SU-DHL-6 (cell line): ENCODE measurements around the gene MED15.
"Not testable (repeated sequence)": the region's sequence is repeated elsewhere in the genome, so short reads cannot be mapped to it uniquely, and the experiment has no call there.

Experiments
- H2AFZ ChIP-seq: fragments of 200-600 bp; sonication (generic); 2 replicates; pipeline ENCODE4 v1.6.1; 2014; ENCODE audit warnings: low read depth, mild to moderate bottlenecking, moderate library complexity, mixed read lengths, antibody characterized with exemption, low read length; ENCODE audit not compliant: severe bottlenecking
- H3F3A ChIP-seq: fragments of 200-600 bp; shearing (Covaris generic); 2 replicates; pipeline ENCODE4 v1.6.0; 2016; ENCODE audit warnings: antibody characterized with exemption, mild to moderate bottlenecking; ENCODE audit not compliant: insufficient read depth
- H3K27ac ChIP-seq: fragments of 200-600 bp; sonication (generic); 2 replicates; pipeline ENCODE4 v1.5.1; 2016; ENCODE audit warnings: low read depth, mild to moderate bottlenecking, low read length, moderate library complexity, mixed read lengths
- H3K27me3 ChIP-seq: fragments of 200-600 bp; sonication (generic), shearing (Covaris generic); 2 replicates; pipeline ENCODE4 v1.6.0; 2014; ENCODE audit warnings: mild to moderate bottlenecking, low read length
- H3K36me3 ChIP-seq: fragments of 200-600 bp; sonication (generic); 2 replicates; pipeline ENCODE4 v1.6.1; 2014; ENCODE audit warnings: mild to moderate bottlenecking, low read length, mixed read lengths
- H3K4me2 ChIP-seq: fragments of 300-600, 200-600 bp; shearing (Covaris generic), sonication (generic); 2 replicates; pipeline ENCODE4 v1.6.0; 2014; ENCODE audit warnings: low read length, low read depth, mild to moderate bottlenecking; ENCODE audit not compliant: poor library complexity, severe bottlenecking
- H3K4me3 ChIP-seq: fragments of 200-600 bp; sonication (generic); 2 replicates; pipeline ENCODE4 v1.5.1; 2014; ENCODE audit warnings: antibody characterized with exemption, low read length, mild to moderate bottlenecking, mixed read lengths; ENCODE audit not compliant: insufficient read depth, poor library complexity, severe bottlenecking
- H3K79me2 ChIP-seq: fragments of 200-600 bp; sonication (generic); 2 replicates; pipeline ENCODE4 v1.6.1; 2014; ENCODE audit warnings: mild to moderate bottlenecking, low read length, moderate library complexity; ENCODE audit not compliant: insufficient read depth
- H3K9ac ChIP-seq: fragments of 200-600 bp; sonication (generic); 2 replicates; pipeline ENCODE4 v1.7.0; 2014; ENCODE audit warnings: mild to moderate bottlenecking, low read length
- H3K9me2 ChIP-seq: fragments of 200-600 bp; sonication (generic); replicated peaks from 2 replicates; pipeline ENCODE4 v1.6.1; 2014; ENCODE audit warnings: low read length; ENCODE audit not compliant: insufficient read depth
- H3K9me3 ChIP-seq: fragments of 200-600 bp; sonication (generic); 2 replicates; pipeline ENCODE4 v1.6.1; 2014; ENCODE audit warnings: low read length, mixed read lengths; ENCODE audit not compliant: insufficient read depth
- H4K20me1 ChIP-seq: fragments of 200-600 bp; sonication (generic); 2 replicates; pipeline ENCODE4 v1.6.1; 2014; ENCODE audit warnings: low read depth, mild to moderate bottlenecking, antibody characterized with exemption, low read length, moderate library complexity, mixed read lengths
- EZH2phosphoT487 ChIP-seq: fragments of 200-600 bp; sonication (generic), shearing (Covaris generic); conservative IDR thresholded peaks from 2 replicates; pipeline ENCODE4 v1.6.1; 2018; ENCODE audit warnings: mild to moderate bottlenecking, antibody characterized with exemption, low read length, moderate library complexity, mixed read lengths
- TF ChIP-seq, protein P1 (sequence below): fragments of 200-600 bp; sonication (generic); IDR thresholded peaks from one replicate; pipeline ENCODE4 v1.5.1; 2017; ENCODE audit warnings: antibody characterized with exemption, mild to moderate bottlenecking, low read length, moderate library complexity; ENCODE audit not compliant: insufficient read depth, poor library complexity, severe bottlenecking

Gene MED15

DNA sequence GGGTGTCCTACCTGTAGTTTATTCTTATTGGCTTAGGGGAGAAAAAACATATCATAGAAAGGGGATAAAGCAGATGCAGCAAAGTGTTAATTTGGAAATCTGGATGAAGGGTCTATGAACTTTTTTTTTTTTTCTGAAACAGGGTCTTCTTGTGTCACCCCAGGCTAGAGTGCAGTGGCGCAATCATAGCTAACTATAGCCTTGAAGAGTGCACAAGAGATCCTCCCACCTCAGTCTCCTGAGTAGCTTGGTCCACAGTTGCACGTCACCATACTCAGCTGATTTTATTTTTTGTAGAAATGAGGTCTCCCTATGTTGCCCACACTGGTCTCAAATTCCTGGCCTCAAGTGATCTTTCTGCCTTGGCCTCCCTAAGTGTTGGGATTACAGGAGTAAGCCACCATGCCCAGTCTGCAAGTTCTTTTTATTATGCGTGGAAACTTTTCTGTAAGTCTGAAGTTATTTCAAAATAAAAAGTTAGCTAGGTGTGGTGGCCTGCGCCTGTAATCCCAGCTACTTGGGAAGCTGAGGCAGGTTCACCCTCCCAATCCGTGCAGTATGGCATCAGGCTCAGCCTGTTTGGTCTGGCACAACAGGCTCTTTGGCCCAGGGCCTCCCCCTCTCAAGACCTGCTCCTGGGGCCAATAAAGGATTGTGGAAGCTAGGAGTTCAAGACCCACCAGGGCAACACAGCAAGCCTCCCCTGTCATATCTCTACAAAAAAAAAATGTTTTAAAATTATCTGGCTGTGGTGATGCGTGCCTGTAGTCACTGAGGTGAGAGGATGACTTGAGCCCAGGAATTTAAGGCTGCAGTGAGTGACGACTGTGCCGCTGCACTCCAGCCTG is 111.9 kb downstream of the MED15 start:
- Histone ChIP-seq H3K9ac (no peak overlapping the region), H3K79me2 (no peaks in the 10 kb centered on the region), H4K20me1 (no peaks in the 10 kb centered on the region), H3K4me3 (no peak overlapping the region), H2AFZ (no peak overlapping the region), H3K27me3 (no peaks in the 10 kb centered on the region), H3K4me2 (no peak overlapping the region), H3K9me2 (no peaks in the 10 kb centered on the region), H3K27ac (no peak overlapping the region), H3F3A (no peaks in the 10 kb centered on the region), H3K9me3 (no peaks in the 10 kb centered on the region), H3K36me3 (no peaks in the 10 kb centered on the region)
- TF ChIP-seq, protein P1, sequence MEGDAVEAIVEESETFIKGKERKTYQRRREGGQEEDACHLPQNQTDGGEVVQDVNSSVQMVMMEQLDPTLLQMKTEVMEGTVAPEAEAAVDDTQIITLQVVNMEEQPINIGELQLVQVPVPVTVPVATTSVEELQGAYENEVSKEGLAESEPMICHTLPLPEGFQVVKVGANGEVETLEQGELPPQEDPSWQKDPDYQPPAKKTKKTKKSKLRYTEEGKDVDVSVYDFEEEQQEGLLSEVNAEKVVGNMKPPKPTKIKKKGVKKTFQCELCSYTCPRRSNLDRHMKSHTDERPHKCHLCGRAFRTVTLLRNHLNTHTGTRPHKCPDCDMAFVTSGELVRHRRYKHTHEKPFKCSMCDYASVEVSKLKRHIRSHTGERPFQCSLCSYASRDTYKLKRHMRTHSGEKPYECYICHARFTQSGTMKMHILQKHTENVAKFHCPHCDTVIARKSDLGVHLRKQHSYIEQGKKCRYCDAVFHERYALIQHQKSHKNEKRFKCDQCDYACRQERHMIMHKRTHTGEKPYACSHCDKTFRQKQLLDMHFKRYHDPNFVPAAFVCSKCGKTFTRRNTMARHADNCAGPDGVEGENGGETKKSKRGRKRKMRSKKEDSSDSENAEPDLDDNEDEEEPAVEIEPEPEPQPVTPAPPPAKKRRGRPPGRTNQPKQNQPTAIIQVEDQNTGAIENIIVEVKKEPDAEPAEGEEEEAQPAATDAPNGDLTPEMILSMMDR, result no peak
- TF ChIP-seq EZH2phosphoT487, result no peak

DNA sequence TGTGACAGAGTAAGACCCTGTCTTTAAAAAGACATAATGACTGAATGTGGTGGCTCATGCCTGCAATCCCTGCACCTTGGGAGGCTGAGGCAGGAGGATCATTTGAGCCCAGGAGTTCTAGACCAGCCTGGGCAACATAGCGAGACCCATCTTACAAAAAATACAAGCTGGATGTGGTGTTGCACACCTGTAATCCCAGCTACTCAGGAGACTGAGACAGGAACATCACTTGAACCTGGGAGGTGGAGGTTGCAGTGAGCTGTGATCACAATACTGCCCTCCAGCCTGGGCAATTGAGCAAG is 112.4 kb downstream of the MED15 start:
- not testable (repeated sequence) for H3K9me3 ChIP-seq, H3K79me2 ChIP-seq, H3F3A ChIP-seq, H3K4me2 ChIP-seq, H3K4me3 ChIP-seq, H3K27me3 ChIP-seq, H3K36me3 ChIP-seq, H3K9ac ChIP-seq, H4K20me1 ChIP-seq, H2AFZ ChIP-seq, H3K9me2 ChIP-seq, H3K27ac ChIP-seq

DNA sequence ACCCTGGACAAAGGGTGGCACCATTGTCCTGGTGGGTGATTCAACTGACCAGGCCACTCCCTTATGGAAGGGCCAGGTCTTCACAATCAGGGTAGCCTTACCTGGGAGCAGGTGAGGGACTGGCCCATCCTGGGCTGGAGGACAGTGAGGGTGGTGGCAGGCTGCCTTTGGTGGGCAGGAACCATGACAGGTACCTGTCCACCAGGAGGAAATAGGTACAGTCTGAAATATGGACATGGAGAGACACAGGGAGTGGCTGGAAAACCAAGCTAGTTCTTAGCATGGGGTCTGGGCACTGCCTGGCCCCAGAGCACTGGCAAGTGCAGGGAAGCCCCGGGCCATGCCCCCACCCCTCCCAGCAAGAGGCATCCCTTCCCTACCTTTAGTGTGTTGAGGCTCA is 113.8 kb downstream of the MED15 start:
- no peaks in the 10 kb centered on the region for H3K9me2 ChIP-seq
- H3K27me3 ChIP-seq, result no peaks in the 10 kb centered on the region
- H3K4me2 ChIP-seq, result no peak overlapping the region
- H3K9me3 ChIP-seq, result no peaks in the 10 kb centered on the region
- H3F3A ChIP-seq, result no peaks in the 10 kb centered on the region
- H3K79me2 ChIP-seq, result no peaks in the 10 kb centered on the region
- no peak overlapping the region for H3K4me3 ChIP-seq
- H3K27ac ChIP-seq, result no peak overlapping the region
- H3K9ac ChIP-seq, result no peak overlapping the region
- no peaks in the 10 kb centered on the region for H3K36me3 ChIP-seq
- H2AFZ ChIP-seq, result no peak overlapping the region
- TF ChIP-seq, protein P1, result no peak
- no peak for TF ChIP-seq EZH2phosphoT487
- H4K20me1 ChIP-seq, result no peaks in the 10 kb centered on the region

DNA sequence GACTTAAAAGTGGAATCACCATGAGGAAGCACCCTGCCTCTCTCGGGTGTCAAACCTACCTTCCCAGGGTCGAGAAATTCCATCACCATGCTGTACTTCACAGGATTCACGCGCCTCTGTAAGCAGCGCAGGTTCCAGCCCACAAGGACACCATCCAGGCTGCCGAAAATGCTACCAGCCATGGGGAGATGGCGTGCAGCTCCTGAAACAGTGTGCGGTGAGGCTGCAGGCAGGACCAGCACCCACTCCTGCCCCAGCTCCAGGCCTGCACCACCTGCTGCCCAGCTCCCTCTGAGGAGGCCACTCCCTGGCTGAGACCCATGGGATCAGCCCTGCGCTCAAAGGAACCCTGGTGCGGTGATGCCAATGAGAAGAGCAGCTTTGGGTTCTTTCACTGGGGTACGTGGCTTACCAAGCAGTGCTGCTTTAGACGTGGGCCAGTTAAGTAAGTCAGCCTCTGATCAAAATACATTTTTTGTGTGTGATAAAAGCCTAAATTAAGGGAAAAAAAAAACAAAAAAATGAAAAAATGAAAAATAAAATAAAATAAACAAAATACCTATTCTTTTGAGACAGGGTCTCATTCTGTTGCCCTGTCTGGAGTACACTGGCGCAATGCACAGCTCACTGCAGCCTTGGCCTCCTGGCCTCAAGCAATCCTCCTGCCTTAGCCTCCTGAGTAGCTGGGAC is 115.4 kb downstream of the MED15 start:
- H4K20me1 ChIP-seq, result no peaks in the 10 kb centered on the region
- TF ChIP-seq, protein P1, result no peak
- no peak for TF ChIP-seq EZH2phosphoT487

More for the DNA sequence above, 115.4 kb downstream of the MED15 start:
- Histone ChIP-seq H3K4me3 (no peak overlapping the region), H3K36me3 (no peaks in the 10 kb centered on the region), H3K9ac (no peak overlapping the region), H3K27me3 (no peaks in the 10 kb centered on the region), H3K9me2 (no peaks in the 10 kb centered on the region), H3K9me3 (no peaks in the 10 kb centered on the region), H3K27ac (no peak overlapping the region), H3F3A (no peaks in the 10 kb centered on the region), H2AFZ (no peak overlapping the region), H3K79me2 (no peaks in the 10 kb centered on the region), H3K4me2 (no peak overlapping the region)
